ENCODE measurements around the gene ARSG.

DNA sequence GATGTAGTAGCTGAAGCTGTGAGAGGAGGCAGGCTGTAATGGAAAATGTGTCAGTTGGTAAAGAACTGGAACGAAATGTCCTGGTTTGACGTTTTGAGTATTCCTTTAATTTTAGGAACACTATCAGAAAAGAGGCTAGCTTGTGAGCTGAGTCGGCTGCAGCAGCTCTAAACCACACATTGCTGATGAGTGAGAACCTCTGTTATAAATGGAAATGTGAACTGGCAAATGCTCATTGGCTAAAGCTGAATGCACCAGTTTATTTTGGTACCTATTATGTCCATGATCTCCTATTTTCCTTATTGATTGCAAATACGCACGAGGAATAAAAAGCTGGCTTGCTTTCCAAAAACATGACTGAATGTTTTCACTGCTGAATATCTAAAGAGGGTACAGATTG lies 177.0 kb downstream of the ARSG start:
- TF ChIP-seq, protein P1, sequence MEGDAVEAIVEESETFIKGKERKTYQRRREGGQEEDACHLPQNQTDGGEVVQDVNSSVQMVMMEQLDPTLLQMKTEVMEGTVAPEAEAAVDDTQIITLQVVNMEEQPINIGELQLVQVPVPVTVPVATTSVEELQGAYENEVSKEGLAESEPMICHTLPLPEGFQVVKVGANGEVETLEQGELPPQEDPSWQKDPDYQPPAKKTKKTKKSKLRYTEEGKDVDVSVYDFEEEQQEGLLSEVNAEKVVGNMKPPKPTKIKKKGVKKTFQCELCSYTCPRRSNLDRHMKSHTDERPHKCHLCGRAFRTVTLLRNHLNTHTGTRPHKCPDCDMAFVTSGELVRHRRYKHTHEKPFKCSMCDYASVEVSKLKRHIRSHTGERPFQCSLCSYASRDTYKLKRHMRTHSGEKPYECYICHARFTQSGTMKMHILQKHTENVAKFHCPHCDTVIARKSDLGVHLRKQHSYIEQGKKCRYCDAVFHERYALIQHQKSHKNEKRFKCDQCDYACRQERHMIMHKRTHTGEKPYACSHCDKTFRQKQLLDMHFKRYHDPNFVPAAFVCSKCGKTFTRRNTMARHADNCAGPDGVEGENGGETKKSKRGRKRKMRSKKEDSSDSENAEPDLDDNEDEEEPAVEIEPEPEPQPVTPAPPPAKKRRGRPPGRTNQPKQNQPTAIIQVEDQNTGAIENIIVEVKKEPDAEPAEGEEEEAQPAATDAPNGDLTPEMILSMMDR (conservative IDR thresholded peaks at IDR 0.05) = no peak
- TF ChIP-seq ZFX (IDR thresholded peaks at IDR 0.05) = no peak

All from C4-2B (cell line).